Activated CD4-positive, alpha-beta T cell treated with anti-CD3 and anti-CD28 coated beads, Interleukin-10, Interleukin-2, amounts not matched to agents 100 ng/mL and 50 ng/mL, durations not matched to agents 16 hours and 8 hours (primary cell): ENCODE measurements around the gene MASP1.
"Not testable (repeated sequence)": the region's sequence is repeated elsewhere in the genome, so short reads cannot be mapped to it uniquely, and the experiment has no call there.

ENCODE experiments used
- DNase-seq: peaks from one replicate; pipeline ENCODE4 v3.0.0-alpha.2; 2020

MASP1 gene

GRCh38 chr3:187263270-187263669 lies 28.3 kb downstream of the MASP1 start:
- DNase-seq = no peak

- no peak for DNase-seq
Measured at GRCh38 chr3:187262360-187262759, 29.2 kb downstream of the MASP1 start.

DNA sequence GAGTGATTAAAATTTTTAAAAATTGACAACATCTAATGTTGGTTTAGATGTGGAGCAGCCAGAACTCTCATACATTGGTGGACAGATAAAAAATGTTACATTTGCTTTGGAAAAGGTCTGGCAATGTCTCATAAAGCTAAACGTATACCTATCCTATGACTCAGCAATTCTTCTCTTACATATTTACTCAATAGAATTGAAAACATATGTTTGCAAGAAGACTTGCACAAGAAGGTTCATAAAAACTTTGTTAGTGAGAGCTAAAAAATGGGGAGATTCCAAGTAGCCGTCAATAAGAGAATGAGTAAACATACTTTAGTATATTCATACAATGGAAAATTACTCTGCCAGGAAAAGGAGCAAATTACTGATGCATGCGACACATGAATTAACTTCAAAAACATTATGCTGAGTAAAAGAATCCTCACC lies 30.0 kb downstream of the MASP1 start:
- DNase-seq = no peak

- no peak for DNase-seq
Measured at GRCh38 chr3:187259171-187259570, 32.4 kb downstream of the MASP1 start.

GRCh38 chr3:187257992-187258692 lies 33.4 kb downstream of the MASP1 start:
- no peak for DNase-seq

GRCh38 chr3:187257471-187257870 lies 34.1 kb downstream of the MASP1 start:
- no peak for DNase-seq

DNA sequence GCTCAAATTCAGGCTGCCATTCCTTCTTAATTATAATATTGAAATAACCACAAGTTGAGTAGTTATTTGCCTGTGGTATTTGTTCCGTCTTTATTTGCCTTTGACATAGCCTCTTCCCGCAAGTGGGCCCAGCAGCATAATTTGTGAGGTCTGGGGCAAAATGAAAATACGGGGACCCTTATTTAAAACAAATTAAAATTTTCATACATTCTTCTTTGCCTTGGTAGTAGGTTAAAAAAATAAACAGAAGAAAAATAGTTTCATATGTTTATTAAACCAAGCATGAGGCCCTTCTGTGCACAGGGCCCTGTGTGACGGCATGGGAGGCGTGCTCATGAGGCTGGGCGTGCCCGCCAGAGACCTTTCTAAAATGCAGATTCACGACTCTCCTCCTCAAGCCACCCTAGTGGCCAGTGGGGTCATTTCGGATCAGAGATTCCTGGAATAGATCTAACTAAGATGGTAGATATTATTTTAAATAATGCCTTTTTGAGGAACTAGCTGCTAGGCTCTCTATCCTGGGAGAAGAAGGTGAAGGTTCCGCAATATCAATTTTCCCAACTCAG lies 35.4 kb downstream of the MASP1 start:
- DNase-seq = no peak

- no peak for DNase-seq
Measured at GRCh38 chr3:187255314-187255713, 36.2 kb downstream of the MASP1 start.

- DNase-seq = no peak
Measured at GRCh38 chr3:187252311-187252710, 39.2 kb downstream of the MASP1 start.

- no peak for DNase-seq
Measured at GRCh38 chr3:187251599-187251998, 39.9 kb downstream of the MASP1 start.

- peak; percentile 39 for DNase-seq
Measured at GRCh38 chr3:187247398-187247797, 44.1 kb downstream of the MASP1 start.

GRCh38 chr3:187243933-187244524 lies 47.5 kb downstream of the MASP1 start:
- no peak for DNase-seq

GRCh38 chr3:187242900-187243299 lies 48.6 kb downstream of the MASP1 start:
- no peak for DNase-seq

DNA sequence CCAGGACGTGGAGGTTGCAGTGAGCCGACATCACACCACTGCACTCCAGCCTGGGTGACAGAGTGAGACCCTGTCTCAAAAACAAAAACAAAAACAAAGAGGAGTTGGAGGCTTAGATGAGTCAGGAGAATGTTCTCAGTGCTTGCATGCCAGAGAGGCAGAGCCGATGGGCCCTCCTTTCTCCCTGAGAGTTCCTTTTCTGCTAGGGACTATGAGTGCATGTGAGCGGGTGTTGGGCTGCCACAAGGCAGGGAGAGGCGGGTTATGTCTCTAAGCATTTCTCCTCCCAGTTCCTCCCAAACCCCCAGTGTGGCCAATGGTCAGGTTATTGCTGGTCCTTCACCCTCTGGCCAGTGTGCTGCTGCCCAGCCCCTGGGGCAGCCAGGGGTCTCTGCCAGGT lies 49.1 kb downstream of the MASP1 start:
- no peak for DNase-seq

DNA sequence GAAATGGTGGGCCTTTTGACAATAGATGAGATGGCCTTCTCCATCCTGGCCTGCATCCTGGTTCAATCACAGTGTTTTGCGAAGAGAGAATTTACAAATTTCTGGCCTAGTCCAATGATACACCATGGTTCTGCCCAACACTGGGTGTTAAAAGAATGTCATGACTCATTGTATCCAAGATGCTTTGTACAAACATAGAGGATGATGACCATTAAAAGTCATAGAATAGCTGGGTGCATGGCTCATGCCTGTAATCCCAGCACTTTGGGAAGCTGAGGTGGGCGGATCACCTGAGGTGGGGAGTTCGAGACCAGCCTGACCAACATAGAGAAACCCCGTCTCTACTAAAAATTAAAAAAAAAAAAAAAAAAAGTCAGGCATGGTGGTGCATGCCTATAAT lies 52.7 kb downstream of the MASP1 start:
- DNase-seq = not testable (repeated sequence)

GRCh38 chr3:187238239-187238638 lies 53.3 kb downstream of the MASP1 start:
- no peak for DNase-seq

DNA sequence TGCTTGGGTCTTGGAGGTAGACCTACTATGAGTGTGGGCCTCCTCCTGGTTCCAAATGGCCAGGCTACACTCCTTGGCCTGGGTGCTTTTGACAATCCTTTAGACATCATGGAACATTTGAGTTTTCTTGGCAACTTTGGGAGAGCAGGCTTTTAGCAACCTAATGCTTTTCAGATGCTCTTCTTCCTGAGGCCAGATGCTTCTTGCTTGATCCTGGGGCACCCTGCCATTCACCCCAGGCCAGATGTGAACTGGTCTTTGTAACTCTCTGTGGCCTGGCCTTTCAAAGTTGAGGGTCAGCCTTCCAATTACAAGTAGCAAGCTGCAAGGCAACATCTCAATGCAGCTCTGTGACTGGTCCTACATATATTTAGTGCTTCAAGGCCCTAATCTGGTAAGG lies 53.8 kb downstream of the MASP1 start:
- no peak for DNase-seq

DNA sequence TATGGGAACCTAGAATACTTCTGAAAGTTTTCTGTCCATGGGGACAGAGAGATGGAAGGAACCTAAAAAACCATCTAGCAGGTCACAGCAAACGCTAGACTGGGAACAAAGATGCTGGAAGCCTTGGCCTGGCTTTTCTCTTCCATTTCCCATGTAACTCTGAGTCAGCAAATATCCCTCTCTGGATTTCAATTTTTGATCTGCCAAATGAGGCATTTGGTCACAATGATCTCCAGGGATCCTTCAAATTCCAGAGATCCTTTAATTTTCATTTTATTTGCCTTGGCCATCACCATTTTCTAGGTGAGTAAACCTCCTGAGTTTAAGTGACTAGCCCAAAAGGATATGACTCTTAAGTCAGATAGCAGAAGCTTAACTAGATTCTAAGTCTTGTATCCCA lies 54.6 kb downstream of the MASP1 start:
- DNase-seq = no peak

DNA sequence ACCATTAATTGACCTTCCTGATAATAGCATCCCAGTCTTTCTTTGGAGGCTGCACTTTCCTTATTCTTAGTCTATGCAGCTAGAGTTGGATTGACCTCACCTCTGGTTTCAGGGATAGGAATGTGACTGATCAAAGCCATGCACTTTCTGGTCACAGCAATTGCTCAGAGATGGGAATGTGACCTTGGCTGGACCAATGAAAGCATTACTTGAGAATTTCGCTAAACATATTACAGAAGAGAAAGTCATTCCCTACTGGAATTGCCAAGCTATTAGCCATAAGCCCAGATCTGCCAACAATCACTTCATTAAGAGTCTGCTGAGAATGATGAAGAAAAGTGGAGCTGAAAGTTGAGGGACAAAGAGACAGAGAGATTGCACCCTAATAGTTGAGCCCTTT lies 61.5 kb downstream of the MASP1 start:
- no peak for DNase-seq

- no peak for DNase-seq
Measured at GRCh38 chr3:187228740-187229139, 62.8 kb downstream of the MASP1 start.

DNA sequence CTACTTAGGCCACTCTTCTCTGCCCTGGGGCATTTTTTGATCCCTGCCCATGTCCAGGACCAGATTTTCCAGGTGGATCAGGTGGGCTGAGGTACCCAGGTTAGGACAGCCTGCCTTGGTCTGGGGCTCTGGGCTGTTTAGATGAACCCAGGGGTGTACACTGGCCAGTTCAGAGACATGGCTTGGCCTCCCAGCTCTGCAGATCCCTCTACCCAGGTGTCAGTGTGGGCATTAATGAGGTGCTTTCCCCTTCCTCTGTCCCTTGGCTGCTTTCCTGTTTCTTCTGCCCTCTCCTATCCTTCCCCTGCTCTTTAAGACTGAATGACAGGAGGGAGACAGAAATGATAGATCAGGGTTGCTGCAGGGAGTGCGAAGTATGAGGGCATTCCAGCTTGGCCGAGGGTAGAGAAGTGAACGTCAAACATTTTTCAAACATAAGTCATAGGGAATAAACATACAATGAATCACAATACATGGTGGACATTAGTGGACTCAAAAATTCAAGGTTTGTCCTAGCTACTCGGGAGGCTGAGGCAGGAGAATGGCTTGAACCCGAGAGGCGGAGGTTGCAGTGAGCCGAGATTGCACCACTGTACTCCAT lies 63.8 kb downstream of the MASP1 start:
- DNase-seq = no peak

- no peak for DNase-seq
Measured at GRCh38 chr3:187223799-187224198, 67.7 kb downstream of the MASP1 start.

- DNase-seq = no peak
Measured at GRCh38 chr3:187222801-187223200, 68.7 kb downstream of the MASP1 start.

DNA sequence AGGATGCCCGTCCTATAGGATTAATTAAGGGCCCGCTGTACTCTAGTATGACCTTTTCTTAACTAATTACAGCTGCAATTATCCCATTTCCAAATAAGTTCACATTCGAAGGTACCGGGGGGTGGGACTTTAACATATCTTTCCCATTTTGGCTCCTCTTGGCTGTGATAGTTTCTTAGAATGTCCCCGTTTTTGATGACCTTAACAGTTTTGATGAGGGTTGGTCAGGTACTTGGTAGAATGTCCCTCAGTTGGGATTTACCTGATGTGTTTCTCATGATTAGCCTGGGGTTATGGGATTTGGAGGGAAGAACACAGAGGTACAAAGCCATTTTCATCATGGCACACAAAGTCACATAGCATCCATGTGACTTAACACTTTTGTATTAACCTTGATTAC lies 76.1 kb downstream of the MASP1 start:
- DNase-seq = no peak
